ENCODE results near the gene GSX2.

GRCh38 chr4:54085284-54085683 lies 14.7 kb upstream of the GSX2 start:
- TF ChIP-seq CTCF (conservative IDR thresholded peaks at IDR 0.05 in 1 of 2, IDR thresholded peaks at IDR 0.05 in 1 of 2; ENCODE audit: low read depth in 1 of 2, low read length in 2 of 2) (no peak), EZH2 (IDR thresholded peaks at IDR 0.05; ENCODE audit: low read length, missing control alignments) (no peak)

Data from fibroblast of lung (primary cell).